Adrenal gland (tissue), 5 donors: ENCODE measurements around the gene CMIP.

Experiments
- CTCF ChIP-seq, 6 experiments: fragments of 450-650 bp in 4 of 6; fragments of 200-600 bp in 2 of 6; sonication (generic) in 1 of 6; IDR thresholded peaks; 1 replicate in 5 of 6; 2 replicates in 1 of 6; pipeline versions ENCODE4 v1.5.1 to v1.8.0; 2016 to 2021; ENCODE audit warnings: antibody characterized with exemption in 6 of 6, mild to moderate bottlenecking in 2 of 6, moderate library complexity in 1 of 6
- POLR2A ChIP-seq, 2 donors: fragments of 450-650 bp; IDR thresholded peaks; one replicate each; pipeline ENCODE4 v1.6.1; 2017; ENCODE audit warnings: antibody characterized with exemption in 2 of 2, mild to moderate bottlenecking in 2 of 2, moderate library complexity in 1 of 2
- donor health status: DM: no; HTN: no; CAD: no.

- TF ChIP-seq CTCF (IDR thresholded peaks at IDR 0.05) (no peak), POLR2A (IDR thresholded peaks at IDR 0.05) (no peak)
Measured at GRCh38 chr16:81566086-81567007, 121.7 kb downstream of the CMIP start.
